ENCODE data around the gene ATAD2B. TPM values are rescaled to one million over a fixed set of nuclear protein-coding genes. Genes with fewer than 3 reads are reported as not detected.
A peak's percentile ranks its signal among the peaks of the same experiment; 100 is the strongest.

ATAD2B gene
- 7.0 TPM for polyA plus RNA-seq (2013, experiment 1 of 2)
- polyA plus RNA-seq (2013, experiment 2 of 2): 7.6 TPM

DNA sequence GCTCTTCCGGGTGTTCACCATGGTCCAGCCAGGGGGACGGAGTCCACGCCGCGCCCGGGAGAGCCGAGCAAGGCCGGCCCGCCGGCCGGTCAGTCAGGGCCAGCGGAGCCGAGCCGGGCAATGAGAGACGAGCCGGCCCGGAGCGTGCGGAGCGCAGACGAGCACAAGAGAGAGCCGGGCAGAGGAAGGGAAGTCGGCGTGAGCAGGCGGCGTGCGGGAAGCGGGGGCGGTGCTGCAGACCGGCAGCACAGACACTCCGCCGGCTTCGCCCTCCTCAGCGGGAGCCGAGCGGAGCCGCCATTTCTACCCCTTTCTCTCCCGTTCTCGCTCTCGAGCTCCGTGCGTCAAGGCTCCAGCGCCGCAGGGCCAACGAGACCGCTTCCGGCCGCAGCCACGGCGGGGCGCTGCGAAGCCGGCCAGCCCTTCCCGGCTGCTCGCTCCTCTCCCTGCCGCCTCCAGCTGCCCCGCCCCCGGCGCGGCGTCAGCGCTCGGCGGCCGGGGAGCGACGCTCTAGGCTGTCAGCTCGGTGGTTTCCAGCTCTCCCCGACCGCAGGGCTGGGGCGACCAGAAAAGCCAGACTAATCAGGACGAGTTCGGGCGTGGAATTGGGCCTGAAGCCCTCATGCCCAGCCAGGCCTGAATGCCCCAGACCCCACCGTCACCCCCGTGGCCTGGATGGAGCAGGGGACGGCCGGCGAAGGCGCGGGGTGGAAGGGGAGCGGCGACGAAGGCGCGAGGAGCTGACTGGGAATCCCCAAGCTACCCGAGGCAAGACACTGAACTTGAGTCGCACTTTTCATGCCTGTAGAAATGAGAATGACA is at the start of gene ATAD2B:
Gene ATAD2B, minus strand, starts transcription at position 374 of the 822 bp plus-strand sequence. Its CDS starts 353 bp downstream, at position 21.
- H4K8ac ChIP-seq (ENCODE audit: low read depth, low read length): no peak within 1 kb of the TSS
- H3K18ac ChIP-seq (ENCODE audit: low read length): peak within 1 kb of the TSS; percentile 100
- H3K27me3 ChIP-seq (ENCODE audit: control insufficient read depth in 3 of 3, insufficient read depth in 3 of 3, low read depth in 1 of 3, low read length in 3 of 3): no peaks in the 10 kb centered on the region
- peak; percentile 95 for DNase-seq (ENCODE audit: low spot score)
- H2BK120ac ChIP-seq (ENCODE audit: low read depth, low read length): peak within 1 kb of the TSS; percentile 81
- H3K23ac ChIP-seq (ENCODE audit: low read depth, low read length, poor library complexity): peak within 1 kb of the TSS; percentile 97
- H2BK15ac ChIP-seq (ENCODE audit: low read length): peak within 1 kb of the TSS; percentile 89
- peak within 1 kb of the TSS; percentile 91 for H2BK5ac ChIP-seq (ENCODE audit: low read length)
- peak within 1 kb of the TSS; percentile 99 for H3K14ac ChIP-seq (ENCODE audit: low read length)
- H3K79me1 ChIP-seq (ENCODE audit: low read depth, low read length): peaks cover 3% of the 10 kb centered on the region
- H2AK5ac ChIP-seq (ENCODE audit: low read depth, low read length): peak within 1 kb of the TSS; percentile 70
- peaks cover 4 to 29% of the 10 kb centered on the region in 2 donors for H3K36me3 ChIP-seq (replicated peaks in 1 of 2; ENCODE audit: control insufficient read depth in 2 of 2, insufficient read depth in 2 of 2, low read length in 2 of 2)
- H3K4me1 ChIP-seq (ENCODE audit: control insufficient read depth in 2 of 2, insufficient read depth in 1 of 2, low read depth in 1 of 2, low read length in 2 of 2): peaks cover 2 to 5% of the 10 kb centered on the region in 2 donors
- peak within 1 kb of the TSS; percentile 72 for H4K91ac ChIP-seq (ENCODE audit: low read depth, low read length, poor library complexity)
- H2AFZ ChIP-seq (ENCODE audit: low read length): peak within 1 kb of the TSS; percentile 97
- peak within 1 kb of the TSS; percentile 91 for H3K27ac ChIP-seq (replicated peaks; ENCODE audit: low read length)
- no CpG with 5 or more reads among the region's 88 CpGs for WGBS, 2 donors (ENCODE audit: extremely low coverage in 2 of 2, insufficient read length in 2 of 2, insufficient replicate concordance in 1 of 2)
- H3K9me3 ChIP-seq (replicated peaks in 1 of 2; ENCODE audit: control insufficient read depth in 2 of 2, insufficient read depth in 1 of 2, low read depth in 1 of 2, low read length in 2 of 2): no peaks in the 10 kb centered on the region
- H3K4me3 ChIP-seq (ENCODE audit: low read length in 2 of 2): peak within 1 kb of the TSS; percentile 79 to 99
- peak within 1 kb of the TSS; percentile 67 for H3K4me2 ChIP-seq (ENCODE audit: insufficient read depth, low read length, poor library complexity, severe bottlenecking)
- H3K4ac ChIP-seq (ENCODE audit: low read length): no peak within 1 kb of the TSS
- H2BK12ac ChIP-seq (ENCODE audit: low read length): no peak within 1 kb of the TSS
- peak within 1 kb of the TSS; percentile 100 for H3K9ac ChIP-seq (ENCODE audit: low read depth, low read length, poor library complexity)

DNA sequence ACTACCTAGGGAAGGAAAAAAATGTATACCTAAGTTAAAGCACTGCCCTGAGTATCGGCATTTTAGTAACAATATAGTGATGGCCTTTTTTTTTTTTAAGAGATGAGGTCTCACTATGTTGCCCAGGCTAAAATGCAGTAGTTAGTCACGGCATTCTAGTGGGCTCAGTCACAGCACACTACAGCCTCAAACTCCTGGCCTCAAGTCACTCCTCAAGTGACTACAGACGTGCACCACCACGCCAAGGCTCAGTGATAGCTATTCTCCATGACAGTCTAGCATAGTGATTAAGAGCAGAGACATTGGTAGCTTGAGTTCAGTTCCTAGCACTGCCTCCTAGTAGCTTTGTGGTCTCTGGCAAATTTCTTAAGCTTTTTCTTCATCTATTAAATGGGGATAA is 40.9 kb upstream of the ATAD2B start:
- Histone ChIP-seq H4K91ac (ENCODE audit: low read depth, low read length, poor library complexity) (no peak overlapping the region), H3K36me3 (replicated peaks in 1 of 2; ENCODE audit: control insufficient read depth in 2 of 2, insufficient read depth in 2 of 2, low read length in 2 of 2) (peaks cover 4 to 66% of the 10 kb centered on the region in 2 donors), H3K4ac (ENCODE audit: low read length) (no peak overlapping the region), H3K27me3 (ENCODE audit: control insufficient read depth in 3 of 3, insufficient read depth in 3 of 3, low read depth in 1 of 3, low read length in 3 of 3) (no peaks in the 10 kb centered on the region), H3K9me3 (replicated peaks in 1 of 2; ENCODE audit: control insufficient read depth in 2 of 2, insufficient read depth in 1 of 2, low read depth in 1 of 2, low read length in 2 of 2) (peaks cover 0 to 3% of the 10 kb centered on the region in 2 donors), H3K4me3 (ENCODE audit: low read length in 2 of 2) (no peak overlapping the region), H3K27ac (replicated peaks; ENCODE audit: low read length) (no peak overlapping the region), H3K4me2 (ENCODE audit: insufficient read depth, low read length, poor library complexity, severe bottlenecking) (no peak overlapping the region), H4K8ac (ENCODE audit: low read depth, low read length) (no peak overlapping the region), H3K14ac (ENCODE audit: low read length) (no peak overlapping the region), H2BK15ac (ENCODE audit: low read length) (no peak overlapping the region), H3K23ac (ENCODE audit: low read depth, low read length, poor library complexity) (peak overlapping the region; percentile 80), H3K18ac (ENCODE audit: low read length) (no peak overlapping the region), H2AFZ (ENCODE audit: low read length) (no peak overlapping the region), H2AK5ac (ENCODE audit: low read depth, low read length) (no peak overlapping the region), H2BK12ac (ENCODE audit: low read length) (no peak overlapping the region), H3K9ac (ENCODE audit: low read depth, low read length, poor library complexity) (no peak overlapping the region), H2BK120ac (ENCODE audit: low read depth, low read length) (no peak overlapping the region), H2BK5ac (ENCODE audit: low read length) (no peak overlapping the region), H3K79me1 (ENCODE audit: low read depth, low read length) (no peaks in the 10 kb centered on the region), H3K4me1 (ENCODE audit: control insufficient read depth in 2 of 2, insufficient read depth in 1 of 2, low read depth in 1 of 2, low read length in 2 of 2) (no peaks in the 10 kb centered on the region)
- WGBS, 2 donors (ENCODE audit: extremely low coverage in 2 of 2, insufficient read length in 2 of 2, insufficient replicate concordance in 1 of 2): no CpG with 5 or more reads among the region's 4 CpGs
- no peak for DNase-seq (ENCODE audit: low spot score)

DNA sequence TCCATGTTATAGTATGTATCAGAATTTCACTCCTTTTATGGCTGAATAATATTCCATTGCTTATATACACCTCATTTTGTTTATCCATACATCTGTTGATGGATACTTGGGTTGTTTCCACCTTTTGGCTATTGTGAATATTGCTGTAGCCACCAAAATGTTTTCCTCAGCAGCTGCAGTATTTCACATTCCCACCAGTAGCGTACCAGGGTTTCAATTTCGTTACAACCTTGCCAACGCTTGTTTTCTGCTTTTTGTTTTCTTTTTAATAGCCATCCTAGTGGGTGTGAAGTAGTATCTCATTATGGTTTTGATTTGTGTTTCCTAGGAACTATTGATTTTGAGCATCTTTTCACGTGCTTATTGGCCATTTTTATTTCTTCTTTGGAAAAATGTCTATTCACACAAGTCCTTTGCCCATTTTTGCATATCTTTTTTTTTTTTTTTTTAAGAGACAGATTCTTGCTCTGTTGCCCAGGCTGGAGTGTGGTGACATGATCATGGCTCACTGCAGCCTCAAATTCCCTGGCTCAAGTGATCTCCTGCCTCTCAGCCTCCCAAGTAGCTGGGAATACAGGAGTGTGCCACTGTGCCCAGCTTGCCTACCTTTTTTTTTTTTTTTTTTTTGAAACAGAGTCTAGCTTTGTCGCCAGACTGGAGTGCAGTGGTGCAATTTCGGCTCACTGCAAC is 27.5 kb upstream of the ATAD2B start:
- Histone ChIP-seq H2BK5ac (ENCODE audit: low read length) (no peak overlapping the region), H2AK5ac (ENCODE audit: low read depth, low read length) (no peak overlapping the region), H2BK15ac (ENCODE audit: low read length) (no peak overlapping the region), H3K79me1 (ENCODE audit: low read depth, low read length) (no peaks in the 10 kb centered on the region), H3K4me2 (ENCODE audit: insufficient read depth, low read length, poor library complexity, severe bottlenecking) (no peak overlapping the region), H2AFZ (ENCODE audit: low read length) (no peak overlapping the region), H2BK120ac (ENCODE audit: low read depth, low read length) (no peak overlapping the region), H3K9ac (ENCODE audit: low read depth, low read length, poor library complexity) (no peak overlapping the region), H3K36me3 (replicated peaks in 1 of 2; ENCODE audit: control insufficient read depth in 2 of 2, insufficient read depth in 2 of 2, low read length in 2 of 2) (peaks cover 0 to 27% of the 10 kb centered on the region in 2 donors), H4K91ac (ENCODE audit: low read depth, low read length, poor library complexity) (no peak overlapping the region), H3K27me3 (ENCODE audit: control insufficient read depth in 3 of 3, insufficient read depth in 3 of 3, low read depth in 1 of 3, low read length in 3 of 3) (no peaks in the 10 kb centered on the region), H3K4me1 (ENCODE audit: control insufficient read depth in 2 of 2, insufficient read depth in 1 of 2, low read depth in 1 of 2, low read length in 2 of 2) (no peaks in the 10 kb centered on the region), H3K9me3 (replicated peaks in 1 of 2; ENCODE audit: control insufficient read depth in 2 of 2, insufficient read depth in 1 of 2, low read depth in 1 of 2, low read length in 2 of 2) (no peaks in the 10 kb centered on the region), H3K18ac (ENCODE audit: low read length) (no peak overlapping the region), H2BK12ac (ENCODE audit: low read length) (no peak overlapping the region), H3K4ac (ENCODE audit: low read length) (no peak overlapping the region), H3K4me3 (ENCODE audit: low read length in 2 of 2) (no peak overlapping the region), H3K23ac (ENCODE audit: low read depth, low read length, poor library complexity) (no peak overlapping the region), H3K27ac (replicated peaks; ENCODE audit: low read length) (no peak overlapping the region), H4K8ac (ENCODE audit: low read depth, low read length) (no peak overlapping the region), H3K14ac (ENCODE audit: low read length) (no peak overlapping the region)
- WGBS, 2 donors (ENCODE audit: extremely low coverage in 2 of 2, insufficient read length in 2 of 2, insufficient replicate concordance in 1 of 2): no CpG with 5 or more reads among the region's 6 CpGs
- no peak for DNase-seq (ENCODE audit: low spot score)

DNA sequence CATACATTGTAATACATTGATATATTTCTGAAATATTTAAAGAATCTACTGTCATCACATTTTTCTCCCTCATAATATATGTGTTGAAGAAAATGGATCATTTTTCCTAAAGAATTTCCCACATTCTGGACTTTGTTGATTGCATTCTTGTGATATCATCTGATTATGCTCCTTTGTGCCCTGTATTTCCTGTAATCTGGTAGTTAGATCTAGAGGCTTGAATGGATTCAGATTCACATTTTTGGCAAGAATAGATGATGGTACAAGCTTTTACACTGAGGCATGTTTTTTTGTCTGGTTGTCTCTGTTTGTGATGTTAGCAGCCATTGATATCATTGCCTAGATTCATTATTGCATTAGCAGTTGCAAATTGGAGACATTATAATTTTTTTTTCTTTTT is 26.7 kb upstream of the ATAD2B start:
- Histone ChIP-seq H2BK12ac (ENCODE audit: low read length) (no peak overlapping the region), H2AFZ (ENCODE audit: low read length) (no peak overlapping the region), H2BK15ac (ENCODE audit: low read length) (no peak overlapping the region), H3K14ac (ENCODE audit: low read length) (no peak overlapping the region), H4K8ac (ENCODE audit: low read depth, low read length) (no peak overlapping the region), H3K9me3 (replicated peaks in 1 of 2; ENCODE audit: control insufficient read depth in 2 of 2, insufficient read depth in 1 of 2, low read depth in 1 of 2, low read length in 2 of 2) (no peaks in the 10 kb centered on the region), H2BK5ac (ENCODE audit: low read length) (no peak overlapping the region), H2BK120ac (ENCODE audit: low read depth, low read length) (no peak overlapping the region), H3K4me1 (ENCODE audit: control insufficient read depth in 2 of 2, insufficient read depth in 1 of 2, low read depth in 1 of 2, low read length in 2 of 2) (no peaks in the 10 kb centered on the region), H3K27ac (replicated peaks; ENCODE audit: low read length) (no peak overlapping the region), H3K27me3 (ENCODE audit: control insufficient read depth in 3 of 3, insufficient read depth in 3 of 3, low read depth in 1 of 3, low read length in 3 of 3) (no peaks in the 10 kb centered on the region), H3K36me3 (replicated peaks in 1 of 2; ENCODE audit: control insufficient read depth in 2 of 2, insufficient read depth in 2 of 2, low read length in 2 of 2) (peaks cover 0 to 21% of the 10 kb centered on the region in 2 donors), H2AK5ac (ENCODE audit: low read depth, low read length) (no peak overlapping the region), H3K4me3 (ENCODE audit: low read length in 2 of 2) (no peak overlapping the region), H3K4ac (ENCODE audit: low read length) (no peak overlapping the region), H3K79me1 (ENCODE audit: low read depth, low read length) (no peaks in the 10 kb centered on the region), H4K91ac (ENCODE audit: low read depth, low read length, poor library complexity) (no peak overlapping the region), H3K9ac (ENCODE audit: low read depth, low read length, poor library complexity) (no peak overlapping the region), H3K23ac (ENCODE audit: low read depth, low read length, poor library complexity) (no peak overlapping the region), H3K4me2 (ENCODE audit: insufficient read depth, low read length, poor library complexity, severe bottlenecking) (no peak overlapping the region), H3K18ac (ENCODE audit: low read length) (no peak overlapping the region)
- no peak for DNase-seq (ENCODE audit: low spot score)

Data from neuronal stem cell (in vitro differentiated cells).